Naive thymus-derived CD4-positive, alpha-beta T cell (primary cell): ENCODE measurements around the gene GIGYF2. TPM values are rescaled to one million over a fixed set of nuclear protein-coding genes. Genes with fewer than 3 reads are reported as not detected.

Experiments used
- ATAC-seq: fragments of 150-1000 bp; cut with Tn5 transposase; 2 replicates; pipeline ENCODE4 v1.10.0; 2021; ENCODE audit warnings: mild to moderate bottlenecking, moderate library complexity
- CTCF ChIA-PET: fragments of 350-600 bp; sonication (Branson Sonifier 250); formaldehyde crosslinking; loops from one replicate; lab custom pipeline; 2021; ENCODE audit warnings: antibody characterized with exemption; lab: Charles Lee
- POLR2A ChIA-PET: fragments of 350-600 bp; sonication (Branson Sonifier 250); formaldehyde crosslinking; loops from one replicate; lab custom pipeline; 2021; ENCODE audit warnings: antibody characterized with exemption, inconsistent platforms; lab: Charles Lee
- DNase-seq, 9 donors: peaks; one replicate each; pipeline versions ENCODE4 v3.0.0 to v3.0.0-alpha.2; 2020 to 2022; ENCODE audit warnings: mixed read lengths in 1 of 9
- H3K27ac ChIP-seq: one replicate; pipeline ENCODE4 v1.7.0; 2013; ENCODE audit warnings: mild to moderate bottlenecking, low read depth, low read length, moderate library complexity
- H3K27me3 ChIP-seq, 2 donors: one replicate each; pipeline ENCODE4 v1.7.0; 2013; ENCODE audit warnings: low read length in 2 of 2, mild to moderate bottlenecking in 2 of 2, moderate library complexity in 2 of 2; ENCODE audit not compliant: control insufficient read depth in 2 of 2, insufficient read depth in 2 of 2
- H3K36me3 ChIP-seq, 3 experiments: 1 replicate in 2 of 3; 2 replicates in 1 of 3; pipeline ENCODE4 v1.7.0; 2013; ENCODE audit warnings: low read length in 3 of 3, mild to moderate bottlenecking in 3 of 3, moderate library complexity in 1 of 3; ENCODE audit not compliant: insufficient read depth in 3 of 3, control insufficient read depth in 2 of 3
- H3K4me1 ChIP-seq, 2 donors: one replicate each; pipeline ENCODE4 v1.7.0; 2013; ENCODE audit warnings: low read length in 2 of 2, mild to moderate bottlenecking in 2 of 2, moderate library complexity in 1 of 2; ENCODE audit not compliant: control insufficient read depth in 2 of 2, insufficient read depth in 2 of 2
- H3K4me3 ChIP-seq: 2 replicates; pipeline ENCODE4 v1.7.0; 2013; ENCODE audit warnings: mild to moderate bottlenecking, low read length
- H3K9me3 ChIP-seq, 3 experiments: 1 replicate in 2 of 3; 2 replicates in 1 of 3; pipeline ENCODE4 v1.7.0; 2013; ENCODE audit warnings: low read length in 3 of 3; ENCODE audit not compliant: control insufficient read depth in 2 of 3
- H3K27ac Mint-ChIP-seq, 9 donors: one replicate each; pipeline ENCODE4 v1.8.0; 2020 to 2022; ENCODE audit warnings: mixed read lengths in 9 of 9, mild to moderate bottlenecking in 8 of 9, moderate library complexity in 5 of 9, inconsistent platforms in 2 of 9
- H3K27me3 Mint-ChIP-seq, 5 donors: one replicate each; pipeline ENCODE4 v1.8.0; 2021 to 2022; ENCODE audit warnings: mixed read lengths in 5 of 5, mild to moderate bottlenecking in 1 of 5
- H3K36me3 Mint-ChIP-seq, 5 donors: one replicate each; pipeline ENCODE4 v1.8.0; 2020 to 2022; ENCODE audit warnings: mixed read lengths in 5 of 5, mild to moderate bottlenecking in 3 of 5, inconsistent platforms in 1 of 5
- H3K4me1 Mint-ChIP-seq, 7 donors: one replicate each; pipeline ENCODE4 v1.8.0; 2020 to 2022; ENCODE audit warnings: mixed read lengths in 7 of 7, mild to moderate bottlenecking in 3 of 7, inconsistent platforms in 1 of 7
- H3K4me3 Mint-ChIP-seq, 10 donors: one replicate each; pipeline ENCODE4 v1.8.0; 2020 to 2022; ENCODE audit warnings: mild to moderate bottlenecking in 10 of 10, mixed read lengths in 10 of 10, moderate library complexity in 6 of 10, inconsistent platforms in 2 of 10
- H3K9me3 Mint-ChIP-seq, 11 donors: one replicate each; pipeline ENCODE4 v1.8.0; 2020 to 2022; ENCODE audit warnings: mixed read lengths in 11 of 11, mild to moderate bottlenecking in 4 of 11, inconsistent platforms in 1 of 11, moderate library complexity in 1 of 11
- intact Hi-C, 2 donors: fragments of 100-400 bp; cut with micrococcal nuclease; formaldehyde crosslinking; loops; one replicate each; pipeline ENCODE4 v1.15.1; 2023
- polyA plus RNA-seq, 2 donors: library from polyadenylated mRNA; unstranded; fragments of 300-500 nt; fragmentation: Illumina TruSeq; gene quantifications; one replicate each; pipeline ENCODE4 v1.2.3, GENCODE V29; 2021
- total RNA-seq, 6 experiments: library from RNA in 5 of 6; stranded (reverse) in 5 of 6; gene quantifications; 1 replicate in 5 of 6; 2 replicates in 1 of 6; pipeline ENCODE4 v1.2.3 and lab custom pipeline; 2021 to 2026

The GIGYF2 gene
- total and polyA plus RNA-seq, 7 experiments from 2014 or later: 25.3 to 82.8 (median 72.3) TPM

DNA sequence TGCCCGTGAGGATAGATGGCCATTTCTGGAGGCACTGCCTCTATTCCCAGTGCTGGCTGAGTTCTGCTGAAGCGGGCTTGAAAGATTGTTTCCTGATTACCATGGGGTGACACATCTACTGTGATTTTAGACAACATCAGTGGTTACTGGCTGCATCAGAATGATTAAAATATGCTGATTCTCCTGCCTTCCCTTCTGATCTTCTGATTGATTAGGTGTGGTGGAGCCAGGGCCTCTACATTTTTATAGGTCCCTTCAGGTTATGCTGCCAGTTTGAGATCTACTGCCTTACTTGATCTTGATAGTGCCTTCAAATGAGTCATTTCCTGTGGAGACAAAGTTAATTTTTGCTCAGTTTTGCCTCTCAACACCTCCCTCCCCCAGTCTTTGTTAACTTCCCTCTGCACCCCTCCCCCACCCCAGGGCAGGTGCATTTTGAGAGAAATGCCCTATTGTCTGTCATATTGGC is 141.3 kb downstream of the GIGYF2 start:
- Mint-ChIP-seq H3K36me3 (peaks cover 9 to 60% (median 48%) of the 10 kb centered on the region in 5 donors), H3K27me3 (no peaks in the 10 kb centered on the region), H3K4me1 (peaks cover 27 to 39% (median 35%) of the 10 kb centered on the region in 7 donors), H3K27ac (peak overlapping the region; percentile 53 to 89 (median 83)), H3K4me3 (peak overlapping the region in 8 of 10 donors; percentile 20 to 74 (median 39)), H3K9me3 (no peaks in the 10 kb centered on the region)
- POLR2A ChIA-PET: no interaction called here
- peaks cover 13 to 15% of the 10 kb centered on the region in 2 donors for H3K4me1 ChIP-seq
- H3K36me3 ChIP-seq: peaks cover 14 to 69% (median 14%) of the 10 kb centered on the region in 3 experiments
- H3K9me3 ChIP-seq: no peaks in the 10 kb centered on the region
- peak overlapping the region; percentile 40 for H3K27ac ChIP-seq
- CTCF ChIA-PET: no interaction called here
- peak in 7 of 9 donors; percentile 8 to 57 (median 10) for DNase-seq
- no peak overlapping the region for H3K4me3 ChIP-seq
- no peaks in the 10 kb centered on the region for H3K27me3 ChIP-seq
- ATAC-seq: peak; percentile 83
- intact Hi-C loops: loop anchor here in 1 of 2 donors (1.0 kb wide), 1 partner anchor 413 kb away; the partner anchor contains the start of gene ATG16L1

DNA sequence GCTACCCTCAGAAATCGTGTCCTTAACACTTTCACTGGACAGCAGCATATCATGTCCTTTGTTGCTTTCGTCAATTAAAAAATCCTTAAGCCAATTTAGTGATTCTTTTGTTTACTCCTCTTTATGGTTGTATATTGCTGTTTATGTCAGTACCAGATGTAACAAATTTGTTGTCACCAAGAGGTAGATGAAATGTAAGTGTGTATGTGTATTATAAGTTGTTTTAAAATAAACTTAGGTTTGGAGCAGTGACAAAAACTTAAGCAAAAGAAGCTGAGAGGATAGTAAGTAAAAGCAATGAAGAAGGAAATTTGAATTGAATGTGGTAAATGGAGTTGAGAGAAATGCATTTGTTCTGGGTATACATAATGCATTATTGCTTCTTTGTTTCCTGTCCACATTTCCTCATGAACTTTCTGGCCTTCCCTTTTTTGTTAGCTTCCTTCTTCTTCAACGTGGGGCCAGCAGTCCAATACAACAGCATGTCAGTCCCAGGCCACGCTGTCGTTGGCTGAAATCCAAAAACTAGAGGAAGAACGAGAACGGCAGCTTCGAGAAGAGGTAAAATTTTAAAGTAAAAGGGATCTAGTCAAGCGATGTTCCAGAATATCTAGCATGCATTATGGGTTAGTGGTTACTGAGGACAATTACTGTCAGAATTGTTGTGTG is 142.4 kb downstream of the GIGYF2 start:
- Histone ChIP-seq H3K27me3 (no peaks in the 10 kb centered on the region), H3K36me3 (peaks cover 11 to 68% (median 19%) of the 10 kb centered on the region in 3 experiments), H3K27ac (no peak overlapping the region), H3K4me1 (peaks cover 13 to 15% of the 10 kb centered on the region in 2 donors), H3K4me3 (no peak overlapping the region), H3K9me3 (no peaks in the 10 kb centered on the region)
- Mint-ChIP-seq H3K4me3 (peak overlapping the region in 2 of 10 donors; percentile 9 to 34), H3K4me1 (peaks cover 23 to 37% (median 34%) of the 10 kb centered on the region in 7 donors), H3K27ac (peak overlapping the region in 8 of 9 donors; percentile 14 to 83 (median 64)), H3K27me3 (no peaks in the 10 kb centered on the region), H3K36me3 (peaks cover 14 to 58% (median 44%) of the 10 kb centered on the region in 5 donors), H3K9me3 (no peaks in the 10 kb centered on the region)
- ChIA-PET CTCF (no interaction called here), POLR2A (no interaction called here)
- no peak for DNase-seq
- intact Hi-C loops: no loop called here
- ATAC-seq: peak; percentile 51

- H3K4me3 ChIP-seq: no peak overlapping the region
- Mint-ChIP-seq H3K27ac (peak overlapping the region in 6 of 9 donors; percentile 15 to 77 (median 64)), H3K27me3 (no peaks in the 10 kb centered on the region), H3K4me3 (no peak overlapping the region), H3K9me3 (no peaks in the 10 kb centered on the region), H3K4me1 (peaks cover 19 to 29% (median 24%) of the 10 kb centered on the region in 7 donors), H3K36me3 (peaks cover 25 to 52% (median 38%) of the 10 kb centered on the region in 5 donors)
- intact Hi-C loops: no loop called here
- DNase-seq: no peak
- H3K4me1 ChIP-seq: peaks cover 11 to 12% of the 10 kb centered on the region in 2 donors
- no peaks in the 10 kb centered on the region for H3K9me3 ChIP-seq
- H3K27me3 ChIP-seq: no peaks in the 10 kb centered on the region
- CTCF ChIA-PET: no interaction called here
- no peak overlapping the region for H3K27ac ChIP-seq
- POLR2A ChIA-PET: no interaction called here
- ATAC-seq: no peak
- H3K36me3 ChIP-seq: peaks cover 17 to 77% (median 26%) of the 10 kb centered on the region in 3 experiments
These were observed 145.6 kb downstream of the GIGYF2 start for GRCh38 chr2:232842689-232843088.

DNA sequence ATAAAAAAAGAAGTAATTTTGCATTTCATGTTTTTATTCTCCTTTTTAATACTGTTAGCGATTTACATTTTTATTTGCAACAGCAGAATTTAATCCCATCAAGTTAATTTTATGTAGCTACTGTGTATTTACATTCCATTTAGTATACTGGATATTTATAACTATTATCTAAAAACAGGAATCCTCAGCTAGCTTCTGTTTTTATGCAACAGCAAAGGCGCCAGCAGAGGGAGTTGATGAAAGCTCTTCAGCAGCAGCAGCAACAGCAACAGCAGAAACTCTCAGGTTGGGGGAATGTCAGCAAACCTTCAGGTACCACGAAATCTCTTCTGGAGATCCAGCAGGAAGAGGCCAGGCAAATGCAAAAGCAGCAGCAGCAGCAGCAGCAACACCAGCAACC is 146.7 kb downstream of the GIGYF2 start:
- Mint-ChIP-seq H3K4me3 (no peak overlapping the region), H3K27me3 (no peaks in the 10 kb centered on the region), H3K9me3 (no peaks in the 10 kb centered on the region), H3K36me3 (peaks cover 25 to 54% (median 44%) of the 10 kb centered on the region in 5 donors), H3K27ac (peak overlapping the region in 2 of 9 donors; percentile 17 to 45), H3K4me1 (peaks cover 8 to 18% (median 12%) of the 10 kb centered on the region in 7 donors)
- intact Hi-C loops: no loop called here
- peaks cover 0 to under 1% of the 10 kb centered on the region in 2 donors for H3K4me1 ChIP-seq
- no peak overlapping the region for H3K27ac ChIP-seq
- ChIA-PET CTCF (no interaction called here), POLR2A (interaction anchor here (0.6 kb wide), 1 partner anchor 17 kb away, joined by 3 read pairs; no protein-coding TSS in a partner anchor)
- no peak for ATAC-seq
- H3K27me3 ChIP-seq: no peaks in the 10 kb centered on the region
- DNase-seq: no peak
- H3K4me3 ChIP-seq: no peak overlapping the region
- H3K9me3 ChIP-seq: no peaks in the 10 kb centered on the region
- H3K36me3 ChIP-seq: peaks cover 17 to 88% (median 26%) of the 10 kb centered on the region in 3 experiments

- no peaks in the 10 kb centered on the region for H3K4me1 ChIP-seq
- DNase-seq: no peak
- peaks cover 21 to 90% (median 32%) of the 10 kb centered on the region in 3 experiments for H3K36me3 ChIP-seq
- H3K4me1 Mint-ChIP-seq: peaks cover 0 to 4% (median 0%) of the 10 kb centered on the region in 7 donors
- peaks cover 18 to 50% (median 31%) of the 10 kb centered on the region in 5 donors for H3K36me3 Mint-ChIP-seq
- no peak overlapping the region for H3K4me3 ChIP-seq
- ChIA-PET POLR2A (no interaction called here), CTCF (interaction anchor here (0.6 kb wide), 1 partner anchor 287 kb away, joined by 3 read pairs; no protein-coding TSS in a partner anchor)
- ATAC-seq: no peak
- no peaks in the 10 kb centered on the region for H3K9me3 Mint-ChIP-seq
- intact Hi-C loops: no loop called here
- no peak overlapping the region for H3K4me3 Mint-ChIP-seq
- H3K27me3 Mint-ChIP-seq: no peaks in the 10 kb centered on the region
- H3K27me3 ChIP-seq: no peaks in the 10 kb centered on the region
- H3K27ac Mint-ChIP-seq: peak overlapping the region in 3 of 9 donors; percentile 18 to 63 (median 30)
- H3K9me3 ChIP-seq: no peaks in the 10 kb centered on the region
- H3K27ac ChIP-seq: no peak overlapping the region
These were observed 148.9 kb downstream of the GIGYF2 start for GRCh38 chr2:232846055-232846454.

GRCh38 chr2:232850039-232850438 is 152.9 kb downstream of the GIGYF2 start:
- no peaks in the 10 kb centered on the region for H3K27me3 ChIP-seq
- Mint-ChIP-seq H3K9me3 (no peaks in the 10 kb centered on the region), H3K4me3 (no peak overlapping the region), H3K4me1 (peaks cover 0 to 5% (median 0%) of the 10 kb centered on the region in 7 donors), H3K27ac (peak overlapping the region in 4 of 9 donors; percentile 14 to 53 (median 26)), H3K36me3 (peaks cover 11 to 44% (median 28%) of the 10 kb centered on the region in 5 donors), H3K27me3 (no peaks in the 10 kb centered on the region)
- CTCF ChIA-PET: no interaction called here
- no peak overlapping the region for H3K4me3 ChIP-seq
- no peak overlapping the region for H3K27ac ChIP-seq
- H3K9me3 ChIP-seq: no peaks in the 10 kb centered on the region
- DNase-seq (no peak), ATAC-seq (no peak)
- no peaks in the 10 kb centered on the region for H3K4me1 ChIP-seq
- H3K36me3 ChIP-seq: peaks cover 17 to 81% (median 20%) of the 10 kb centered on the region in 3 experiments
- POLR2A ChIA-PET: no interaction called here
- intact Hi-C loops: loop anchor here (5.0 to 10.0 kb wide), 2 partner anchors 595 to 862 kb away; partner anchors contain the start of gene UGT1A5 (in 1 of the 2)
